Nucleus accumbens (tissue), 56 donors: ENCODE data around the gene MAMDC4.

ENCODE experiments used
- DNase-seq, 56 donors: peaks; one replicate each; lab custom pipeline; 2025; lab: John Stamatoyannopoulos, UW

MAMDC4 gene

DNA sequence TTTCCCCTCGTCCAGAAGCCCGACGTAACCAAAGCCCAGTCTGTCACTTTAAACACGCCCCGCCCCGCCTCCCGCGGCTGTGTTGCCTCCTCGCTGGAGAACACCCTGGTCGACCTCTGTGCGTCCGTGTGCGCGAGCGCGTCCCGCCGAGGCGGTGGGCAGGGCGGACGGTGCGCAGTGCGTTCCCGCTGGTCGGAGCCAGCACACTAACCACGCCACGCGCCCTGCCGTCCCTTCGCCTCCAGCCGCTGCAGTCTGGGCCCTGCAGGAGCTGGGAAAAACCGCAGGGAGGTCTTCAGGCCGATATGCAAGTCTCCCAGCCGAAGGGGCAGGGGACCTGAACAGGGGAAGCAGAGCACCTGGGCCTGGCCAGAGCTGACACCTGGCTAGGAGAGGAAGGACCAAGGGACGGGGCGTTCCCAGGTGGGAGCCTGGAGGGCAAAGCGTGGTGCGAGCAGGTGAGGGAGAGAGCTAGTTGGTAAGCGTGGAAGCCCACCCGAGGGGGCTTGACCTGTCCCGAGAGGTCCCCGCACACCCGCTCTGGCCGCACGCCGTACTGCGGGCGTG lies 4.2 kb upstream of the MAMDC4 start:
- DNase-seq = peak in 4 of 56 donors; percentile 13 to 54 (median 30)

DNA sequence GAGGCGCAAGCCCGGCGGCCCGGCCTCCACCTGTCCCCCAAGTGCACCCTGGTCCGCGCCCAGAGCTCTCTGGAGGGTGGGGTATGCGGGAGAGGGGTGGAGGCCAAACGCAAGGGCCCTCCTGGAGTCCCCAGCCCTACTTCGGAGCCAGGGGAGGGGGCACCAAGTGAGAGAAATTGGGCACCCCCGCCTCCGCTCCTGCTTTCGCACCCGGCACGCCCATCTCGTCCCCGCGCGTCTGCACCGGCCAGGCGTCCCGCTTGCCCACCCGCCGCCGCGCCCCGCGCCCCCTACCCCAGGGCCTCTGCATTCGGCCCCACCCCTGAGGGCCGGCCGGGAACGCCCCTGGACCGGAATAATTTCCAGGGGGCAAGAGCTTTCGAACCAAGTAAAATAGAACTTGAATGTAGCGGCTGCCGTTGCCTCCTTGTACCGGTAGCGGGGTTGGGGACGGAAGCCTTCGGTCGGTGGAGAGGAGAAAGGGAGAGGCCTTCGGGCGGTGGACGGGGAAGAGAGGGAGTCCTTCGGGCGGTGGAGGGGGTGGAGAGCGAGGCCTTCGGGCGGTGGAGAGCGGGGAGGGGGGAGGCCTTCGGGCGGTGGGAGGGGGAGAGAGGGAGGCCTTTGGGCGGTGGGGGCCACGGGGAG lies 3.6 kb upstream of the MAMDC4 start:
- DNase-seq = peak in 3 of 56 donors; percentile 72 to 84 (median 81)

DNA sequence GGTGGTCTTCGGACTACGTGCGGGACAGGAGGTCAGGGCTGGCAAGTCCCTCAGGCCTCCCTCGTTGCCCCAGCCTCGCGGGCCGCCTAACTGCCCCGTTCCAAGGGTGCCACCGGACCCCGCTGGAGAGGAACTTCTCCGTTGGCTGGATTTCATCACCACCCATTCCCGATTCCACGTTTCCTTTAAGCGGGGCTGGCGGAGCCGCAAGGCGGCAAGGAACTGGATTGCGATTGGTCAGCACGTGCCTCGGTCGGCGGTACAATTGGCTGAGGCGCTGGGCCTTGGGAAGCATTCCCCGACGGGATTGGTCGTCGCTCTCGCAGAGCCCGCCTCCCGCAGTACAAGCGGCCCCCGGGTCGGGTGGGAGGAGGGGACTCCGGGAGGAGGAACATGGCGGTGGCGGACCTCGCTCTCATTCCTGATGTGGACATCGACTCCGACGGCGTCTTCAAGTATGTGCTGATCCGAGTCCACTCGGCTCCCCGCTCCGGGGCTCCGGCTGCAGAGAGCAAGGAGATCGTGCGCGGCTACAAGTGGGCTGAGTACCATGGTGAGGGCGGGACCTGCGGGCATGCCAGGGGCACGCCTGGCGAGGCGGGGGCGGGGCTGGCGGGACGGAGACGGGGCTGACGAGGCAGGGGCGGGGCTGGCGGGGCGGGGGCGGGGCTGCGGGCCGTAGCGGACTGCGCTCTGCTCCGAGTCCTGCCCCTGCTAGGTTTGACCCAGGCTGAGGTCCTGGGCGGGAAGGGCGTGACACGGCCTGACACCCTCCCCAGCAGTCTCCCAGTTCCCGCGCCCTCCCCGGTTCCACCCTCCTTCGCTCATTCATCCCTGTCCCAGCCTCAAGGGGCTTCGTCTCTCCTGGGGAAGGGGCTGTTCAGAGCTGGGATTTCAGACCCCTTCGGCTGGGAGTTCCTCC lies 2.8 kb upstream of the MAMDC4 start, which contains the start of gene PHPT1:
Gene PHPT1, plus strand, starts transcription at position 372 of the 922 bp plus-strand sequence. Its CDS starts 22 bp downstream, at position 394.
- peak; percentile 88 to 99 (median 98) for DNase-seq

GRCh38 chr9:136849960-136850865 lies 1.9 kb upstream of the MAMDC4 start:
- DNase-seq = no peak

- no peak for DNase-seq
Observed at GRCh38 chr9:136850866-136851775, 1.0 kb upstream of the MAMDC4 start.

- no peak for DNase-seq
Observed at GRCh38 chr9:136852664-136853595, 784 bp downstream of the MAMDC4 start.

- no peak for DNase-seq
Observed at GRCh38 chr9:136853596-136854112, 1.5 kb downstream of the MAMDC4 start.

GRCh38 chr9:136854113-136854841 lies 2.1 kb downstream of the MAMDC4 start:
- DNase-seq = no peak

GRCh38 chr9:136854842-136855460 lies 2.8 kb downstream of the MAMDC4 start:
- DNase-seq = no peak

- DNase-seq = no peak
Observed at GRCh38 chr9:136855461-136856078, 3.4 kb downstream of the MAMDC4 start.

DNA sequence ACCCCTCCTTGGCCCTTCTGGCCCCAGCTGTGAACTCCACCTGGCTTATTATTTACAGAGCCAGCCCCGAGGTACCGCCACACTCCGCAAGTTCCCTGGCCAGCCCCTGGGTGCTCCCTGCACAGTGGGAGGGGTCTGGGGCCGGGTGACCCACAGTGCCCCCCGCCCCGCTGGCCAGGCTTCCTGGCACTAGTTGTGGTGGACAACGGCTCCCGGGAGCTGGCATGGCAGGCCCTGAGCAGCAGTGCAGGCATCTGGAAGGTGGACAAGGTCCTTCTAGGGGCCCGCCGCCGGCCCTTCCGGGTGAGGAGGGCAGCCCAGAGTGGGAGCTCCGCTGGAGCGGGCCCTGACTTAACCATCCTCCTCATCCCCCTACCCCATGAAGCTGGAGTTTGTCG lies 3.9 kb downstream of the MAMDC4 start:
- no peak for DNase-seq

DNA sequence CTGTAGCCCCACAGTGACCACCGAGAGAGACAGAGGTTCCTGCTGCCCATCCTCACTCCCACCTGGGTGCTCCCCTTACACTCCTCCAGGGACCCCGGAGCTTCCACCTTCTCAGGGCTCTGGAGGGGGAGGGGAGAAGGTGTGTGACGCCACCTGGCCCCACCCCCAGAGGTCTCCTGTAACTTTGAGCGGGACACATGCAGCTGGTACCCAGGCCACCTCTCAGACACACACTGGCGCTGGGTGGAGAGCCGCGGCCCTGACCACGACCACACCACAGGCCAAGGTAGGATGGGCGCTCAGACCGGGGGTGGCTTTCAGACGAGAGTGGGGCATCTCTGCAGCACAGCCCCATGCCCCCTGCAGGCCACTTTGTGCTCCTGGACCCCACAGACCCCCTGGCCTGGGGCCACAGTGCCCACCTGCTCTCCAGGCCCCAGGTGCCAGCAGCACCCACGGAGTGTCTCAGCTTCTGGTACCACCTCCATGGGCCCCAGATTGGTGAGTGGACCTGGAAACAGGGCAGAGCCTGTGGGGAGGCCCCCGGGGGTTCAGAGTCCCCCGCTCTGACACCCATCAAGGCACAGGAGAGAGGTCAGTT lies 4.5 kb downstream of the MAMDC4 start:
- no peak for DNase-seq

- DNase-seq = no peak
Observed at GRCh38 chr9:136857166-136857565, 5.0 kb downstream of the MAMDC4 start.

DNA sequence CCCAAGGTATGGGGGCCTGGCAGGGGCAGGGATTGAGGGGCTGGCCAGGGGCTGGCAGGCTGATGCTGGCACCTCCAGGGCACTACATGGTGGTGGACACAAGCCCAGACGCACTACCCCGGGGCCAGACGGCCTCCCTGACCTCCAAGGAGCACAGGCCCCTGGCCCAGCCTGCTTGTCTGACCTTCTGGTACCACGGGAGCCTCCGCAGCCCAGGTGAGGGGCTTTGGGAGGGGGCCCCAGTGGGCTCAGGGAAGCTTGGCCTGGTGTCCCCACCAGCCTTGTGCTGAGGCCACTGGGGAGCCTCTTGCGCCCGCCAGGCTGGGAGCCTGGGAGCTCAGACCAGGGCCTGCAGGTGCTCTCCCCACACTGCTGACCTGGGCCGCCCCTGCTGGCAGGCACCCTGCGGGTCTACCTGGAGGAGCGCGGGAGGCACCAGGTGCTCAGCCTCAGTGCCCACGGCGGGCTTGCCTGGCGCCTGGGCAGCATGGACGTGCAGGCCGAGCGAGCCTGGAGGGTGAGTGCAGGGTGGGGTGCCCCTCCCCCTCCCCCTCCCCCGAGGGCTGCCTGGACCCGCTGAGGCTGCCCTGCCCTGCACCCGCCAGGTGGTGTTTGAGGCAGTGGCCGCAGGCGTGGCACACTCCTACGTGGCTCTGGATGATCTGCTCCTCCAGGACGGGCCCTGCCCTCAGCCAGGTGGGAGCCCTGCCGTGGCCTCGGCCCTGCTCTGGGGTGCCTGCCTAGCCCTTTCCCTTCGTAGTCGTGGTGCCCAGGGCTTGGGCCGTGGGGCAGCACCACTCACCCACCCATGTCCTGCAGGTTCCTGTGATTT lies 5.7 kb downstream of the MAMDC4 start:
- DNase-seq = no peak

DNA sequence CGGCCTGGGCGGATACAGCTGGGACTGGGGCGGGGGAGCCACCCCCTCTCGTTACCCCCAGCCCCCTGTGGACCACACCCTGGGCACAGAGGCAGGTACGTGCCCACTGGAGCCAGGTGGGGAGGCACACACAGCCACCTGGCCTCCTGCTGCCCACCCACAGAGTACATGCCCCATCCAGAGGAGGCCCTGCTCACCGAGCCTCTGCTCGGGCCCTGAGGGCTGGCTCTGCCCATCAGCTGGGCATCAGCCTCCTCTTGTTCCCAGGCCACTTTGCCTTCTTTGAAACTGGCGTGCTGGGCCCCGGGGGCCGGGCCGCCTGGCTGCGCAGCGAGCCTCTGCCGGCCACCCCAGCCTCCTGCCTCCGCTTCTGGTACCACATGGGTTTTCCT lies 6.3 kb downstream of the MAMDC4 start:
- no peak for DNase-seq
